Ishikawa (cell line): ENCODE data around the gene ARVCF.

Source experiments
- CEBPB ChIP-seq: IDR thresholded peaks from 2 replicates; pipeline ENCODE4 v1.6.1; 2012
- CREB1 ChIP-seq: IDR thresholded peaks from 2 replicates; pipeline ENCODE4 v1.6.1; 2012; ENCODE audit warnings: low read depth
- EGR1 ChIP-seq: IDR thresholded peaks from 2 replicates; pipeline ENCODE4 v1.6.1; 2012
- EP300 ChIP-seq: IDR thresholded peaks from 2 replicates; pipeline ENCODE4 v1.6.1; 2012; ENCODE audit warnings: borderline replicate concordance
- FOXM1 ChIP-seq: IDR thresholded peaks from 2 replicates; pipeline ENCODE4 v1.6.1; 2012; ENCODE audit warnings: low read depth, borderline replicate concordance
- MAX ChIP-seq: IDR thresholded peaks from 2 replicates; pipeline ENCODE4 v1.6.1; 2012
- NFIC ChIP-seq: IDR thresholded peaks from 2 replicates; pipeline ENCODE4 v1.6.1; 2012
- RAD21 ChIP-seq: IDR thresholded peaks from 2 replicates; pipeline ENCODE4 v1.6.1; 2012; ENCODE audit warnings: low read depth
- REST ChIP-seq: IDR thresholded peaks from 2 replicates; pipeline ENCODE4 v1.6.1; 2012; ENCODE audit warnings: low read depth, mild to moderate bottlenecking
- TAF1 ChIP-seq: IDR thresholded peaks from 2 replicates; pipeline ENCODE4 v1.6.1; 2012; ENCODE audit warnings: low read depth, mild to moderate bottlenecking
- TCF12 ChIP-seq: IDR thresholded peaks from 2 replicates; pipeline ENCODE4 v1.6.1; 2012; ENCODE audit warnings: low read depth
- TEAD4 ChIP-seq: IDR thresholded peaks from 2 replicates; pipeline ENCODE4 v1.6.1; 2012
- USF1 ChIP-seq: IDR thresholded peaks from 2 replicates; pipeline ENCODE4 v1.6.1; 2012
- YY1 ChIP-seq: IDR thresholded peaks from 2 replicates; pipeline ENCODE4 v1.6.1; 2012; ENCODE audit warnings: low read depth
- ZBTB7A ChIP-seq: IDR thresholded peaks from 2 replicates; pipeline ENCODE4 v1.6.1; 2012; ENCODE audit warnings: low read depth

Gene ARVCF

GRCh38 chr22:19970479-19971275 lies 45.9 kb downstream of the ARVCF start:
- peak; percentile 80 for TF ChIP-seq RAD21
- no peak for TF ChIP-seq USF1
- TF ChIP-seq TCF12, result no peak
- TF ChIP-seq MAX, result no peak

- TF ChIP-seq EP300, result no peak
- TF ChIP-seq YY1, result no peak
- TF ChIP-seq USF1, result no peak
- no peak for TF ChIP-seq MAX
- TF ChIP-seq EGR1, result no peak
- TF ChIP-seq TAF1, result no peak
- no peak for TF ChIP-seq CEBPB
- TF ChIP-seq RAD21, result no peak
Measured at GRCh38 chr22:19970031-19970478, 46.6 kb downstream of the ARVCF start.

GRCh38 chr22:19969141-19969928 lies 47.3 kb downstream of the ARVCF start:
- TF ChIP-seq NFIC, result no peak
- TF ChIP-seq MAX, result no peak
- no peak for TF ChIP-seq EGR1
- no peak for TF ChIP-seq ZBTB7A
- no peak for TF ChIP-seq YY1

- TF ChIP-seq MAX, result no peak
- no peak for TF ChIP-seq REST
- TF ChIP-seq TCF12, result no peak
- TF ChIP-seq CREB1, result no peak
- TF ChIP-seq FOXM1, result no peak
- TF ChIP-seq NFIC, result no peak
- TF ChIP-seq CEBPB, result no peak
- TF ChIP-seq TEAD4, result no peak
- no peak for TF ChIP-seq USF1
- no peak for TF ChIP-seq ZBTB7A
- TF ChIP-seq EGR1, result no peak
- TF ChIP-seq EP300, result no peak
- no peak for TF ChIP-seq YY1
- TF ChIP-seq TAF1, result no peak
- TF ChIP-seq RAD21, result no peak
Measured at GRCh38 chr22:19968450-19968891, 48.2 kb downstream of the ARVCF start.

GRCh38 chr22:19967850-19968449 lies 48.7 kb downstream of the ARVCF start:
- TF ChIP-seq YY1, result no peak
- TF ChIP-seq NFIC, result no peak
- TF ChIP-seq EGR1, result no peak
- TF ChIP-seq EP300, result no peak
- no peak for TF ChIP-seq USF1
- TF ChIP-seq TCF12, result no peak
- TF ChIP-seq TAF1, result no peak
- TF ChIP-seq CEBPB, result no peak
- TF ChIP-seq FOXM1, result no peak
- no peak for TF ChIP-seq TEAD4
- TF ChIP-seq MAX, result no peak
- TF ChIP-seq ZBTB7A, result no peak
- TF ChIP-seq CREB1, result no peak
- no peak for TF ChIP-seq REST
- TF ChIP-seq RAD21, result no peak
